Nephron (organoid): ENCODE data around the gene WDR64.

Experiments
- H3K27ac Mint-ChIP-seq, 3 experiments: 2 replicates each; pipeline ENCODE4 v1.8.0; 2020; ENCODE audit warnings: mixed read lengths in 3 of 3, mild to moderate bottlenecking in 2 of 3, moderate library complexity in 1 of 3
- H3K27me3 Mint-ChIP-seq: 2 replicates; pipeline ENCODE4 v1.8.0; 2021; ENCODE audit warnings: low read depth, mild to moderate bottlenecking, moderate library complexity, mixed read lengths
- H3K36me3 Mint-ChIP-seq: 2 replicates; pipeline ENCODE4 v1.8.0; 2020; ENCODE audit warnings: low read depth, mixed read lengths
- H3K4me1 Mint-ChIP-seq: 2 replicates; pipeline ENCODE4 v1.8.0; 2020; ENCODE audit warnings: mixed read lengths
- H3K4me3 Mint-ChIP-seq, 3 experiments: 2 replicates each; pipeline ENCODE4 v1.8.0; 2020; ENCODE audit warnings: mild to moderate bottlenecking in 3 of 3, mixed read lengths in 3 of 3, moderate library complexity in 2 of 3
- H3K9me3 Mint-ChIP-seq: 2 replicates; pipeline ENCODE4 v1.8.0; 2020; ENCODE audit warnings: mixed read lengths
- CTCF ChIP-seq, 3 experiments: fragments of 200-600 bp; sonication (generic); IDR thresholded peaks; one replicate each; pipeline ENCODE4 v1.5.0; 2021; ENCODE audit warnings: antibody characterized with exemption in 3 of 3; ENCODE audit not compliant: unreplicated experiment in 3 of 3

Gene WDR64

DNA sequence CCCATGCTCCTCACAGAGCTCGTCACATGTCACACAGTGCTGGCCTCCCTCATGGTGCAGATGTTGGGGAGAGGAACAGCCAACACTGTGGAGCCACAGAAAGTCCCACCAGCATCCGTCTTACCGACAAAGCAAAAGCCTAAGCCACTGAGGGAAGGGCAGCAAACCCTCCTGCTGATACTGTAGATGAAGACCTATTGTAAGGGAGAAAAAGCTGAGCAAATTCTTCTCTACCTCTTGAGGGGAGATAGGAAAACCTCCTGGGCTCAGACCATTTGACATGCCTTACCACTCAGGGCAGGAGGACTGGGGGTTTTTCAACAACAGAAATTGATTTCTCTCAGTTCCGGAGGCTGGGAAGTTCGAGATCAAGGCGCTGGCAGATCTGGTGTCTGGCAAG is 95.9 kb downstream of the WDR64 start:
- H3K27me3 Mint-ChIP-seq, result peaks cover 27% of the 10 kb centered on the region
- H3K27ac Mint-ChIP-seq, result no peak overlapping the region
- H3K9me3 Mint-ChIP-seq, result no peaks in the 10 kb centered on the region

DNA sequence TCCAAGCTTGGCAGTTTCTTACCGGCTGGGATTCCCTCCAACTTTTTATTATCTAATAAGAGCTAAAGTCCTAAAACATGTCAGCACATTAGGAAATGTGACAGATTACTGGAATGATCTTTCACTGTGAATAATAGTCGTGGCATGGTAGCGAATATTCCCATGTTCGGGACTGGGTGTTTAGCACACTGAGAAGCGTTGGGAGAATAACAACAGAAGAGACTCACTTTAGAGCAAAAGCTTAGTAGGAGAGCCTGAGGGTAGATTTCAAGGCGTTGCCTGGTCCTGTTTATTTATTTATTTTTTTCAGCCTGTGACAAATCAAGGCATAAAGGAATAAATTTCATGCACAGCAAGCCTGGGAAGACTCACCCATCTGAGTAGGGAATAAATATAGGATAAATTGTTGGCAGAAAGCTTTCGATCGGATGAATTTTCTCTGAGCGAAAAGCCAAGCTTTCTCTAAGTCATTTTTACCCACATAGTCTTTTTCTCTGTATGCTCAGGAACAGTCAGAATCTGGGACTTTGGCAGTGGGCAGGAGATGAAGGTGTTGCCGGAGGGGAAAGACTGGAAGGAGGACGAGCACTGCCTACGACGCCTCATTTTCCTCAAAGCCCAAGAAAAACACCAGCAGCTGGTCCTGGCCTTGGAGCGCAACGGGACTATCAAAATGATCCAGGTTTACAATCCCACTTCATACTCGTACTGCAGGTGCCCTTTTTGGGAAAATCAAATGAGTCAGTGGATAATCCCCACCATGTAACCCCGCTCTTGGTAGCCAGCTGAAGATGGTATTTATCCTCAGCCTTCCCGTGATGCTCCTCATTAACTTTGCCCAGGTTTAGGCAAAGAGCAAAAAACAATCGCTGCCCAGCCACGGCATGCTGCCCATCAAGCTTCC is 97.2 kb downstream of the WDR64 start:
- Mint-ChIP-seq H3K27me3 (peaks cover 27% of the 10 kb centered on the region), H3K9me3 (no peaks in the 10 kb centered on the region), H3K4me3 (peak overlapping the region in 2 of 3 experiments; percentile 51 to 57), H3K27ac (peak overlapping the region in 2 of 3 experiments; percentile 12 to 37), H3K36me3 (no peaks in the 10 kb centered on the region), H3K4me1 (peaks cover 15% of the 10 kb centered on the region)
- TF ChIP-seq CTCF (IDR thresholded peaks at IDR 0.05; ENCODE audit: unreplicated experiment in 3 of 3), result no peak

More for the DNA sequence above, 95.9 kb downstream of the WDR64 start:
- H3K36me3 Mint-ChIP-seq, result no peaks in the 10 kb centered on the region
- peaks cover 15% of the 10 kb centered on the region for H3K4me1 Mint-ChIP-seq
- TF ChIP-seq CTCF (IDR thresholded peaks at IDR 0.05; ENCODE audit: unreplicated experiment in 3 of 3), result no peak
- H3K4me3 Mint-ChIP-seq, result no peak overlapping the region

- Mint-ChIP-seq H3K4me3 (no peak overlapping the region), H3K36me3 (no peaks in the 10 kb centered on the region), H3K4me1 (peaks cover 15% of the 10 kb centered on the region), H3K27ac (no peak overlapping the region), H3K27me3 (peaks cover 31% of the 10 kb centered on the region), H3K9me3 (no peaks in the 10 kb centered on the region)
- TF ChIP-seq CTCF (IDR thresholded peaks at IDR 0.05; ENCODE audit: unreplicated experiment in 3 of 3), result no peak
Observed at GRCh38 chr1:241749945-241750695, 98.0 kb downstream of the WDR64 start.

DNA sequence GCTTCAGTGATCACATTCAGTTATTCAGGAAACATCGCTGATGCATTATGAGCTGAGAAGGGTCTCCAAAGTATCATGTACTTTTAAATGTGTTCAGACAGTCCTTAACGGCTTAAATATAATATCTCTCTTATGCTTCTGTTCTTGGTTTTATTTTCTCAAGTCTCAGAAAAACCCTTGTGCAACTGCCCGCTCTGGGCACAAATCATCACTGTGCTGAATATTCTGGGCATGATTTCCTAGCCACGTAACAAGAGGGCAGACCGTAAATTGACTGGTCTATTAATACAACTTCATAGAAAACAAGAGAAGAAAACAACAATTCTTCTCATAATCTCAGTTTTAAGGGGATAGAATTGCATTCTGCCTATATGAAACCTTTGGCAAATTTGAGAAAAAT is 99.4 kb downstream of the WDR64 start:
- TF ChIP-seq CTCF (IDR thresholded peaks at IDR 0.05; ENCODE audit: unreplicated experiment in 3 of 3), result no peak
- Mint-ChIP-seq H3K4me3 (no peak overlapping the region), H3K36me3 (no peaks in the 10 kb centered on the region), H3K27ac (no peak overlapping the region), H3K9me3 (peaks cover 7% of the 10 kb centered on the region), H3K27me3 (peaks cover 26% of the 10 kb centered on the region), H3K4me1 (peaks cover 15% of the 10 kb centered on the region)

- no peaks in the 10 kb centered on the region for H3K27me3 Mint-ChIP-seq
- H3K27ac Mint-ChIP-seq, result no peak overlapping the region
Observed at GRCh38 chr1:241762713-241763339, 110.7 kb downstream of the WDR64 start.

More at GRCh38 chr1:241762713-241763339, 110.7 kb downstream of the WDR64 start:
- Mint-ChIP-seq H3K9me3 (no peaks in the 10 kb centered on the region), H3K4me3 (no peak overlapping the region), H3K36me3 (no peaks in the 10 kb centered on the region), H3K4me1 (no peaks in the 10 kb centered on the region)
- no peak for TF ChIP-seq CTCF (IDR thresholded peaks at IDR 0.05; ENCODE audit: unreplicated experiment in 3 of 3)
